HFFc6 (cell line): ENCODE measurements around the gene PHETA1. TPM values are rescaled to one million over a fixed set of nuclear protein-coding genes. Genes with fewer than 3 reads are reported as not detected.
A peak's percentile ranks its signal among the peaks of the same experiment; 100 is the strongest.

Source experiments
- DNase-seq: peaks from one replicate; pipeline ENCODE4 v3.0.0-alpha.2; 2018
- H3K27ac Mint-ChIP-seq: 2 replicates; pipeline ENCODE4 v1.8.0; 2020; ENCODE audit warnings: mild to moderate bottlenecking, mixed read lengths
- H3K27me3 Mint-ChIP-seq: 2 replicates; pipeline ENCODE4 v1.8.0; 2021; ENCODE audit warnings: mild to moderate bottlenecking, moderate library complexity, mixed read lengths; ENCODE audit not compliant: insufficient read depth
- H3K36me3 Mint-ChIP-seq: 2 replicates; pipeline ENCODE4 v1.8.0; 2021; ENCODE audit warnings: low read depth, mixed read lengths
- H3K4me1 Mint-ChIP-seq: 2 replicates; pipeline ENCODE4 v1.8.0; 2020; ENCODE audit warnings: low read depth, mixed read lengths
- H3K4me3 Mint-ChIP-seq: 2 replicates; pipeline ENCODE4 v1.8.0; 2020; ENCODE audit warnings: mild to moderate bottlenecking, moderate library complexity, mixed read lengths
- H3K9me3 Mint-ChIP-seq: 2 replicates; pipeline ENCODE4 v1.8.0; 2020; ENCODE audit warnings: mild to moderate bottlenecking, mixed read lengths
- CTCF ChIP-seq: fragments of 200-600 bp; sonication (generic); IDR thresholded peaks from 2 replicates; pipeline ENCODE4 v1.5.0; 2021; ENCODE audit warnings: antibody characterized with exemption, mild to moderate bottlenecking
- total RNA-seq, 6 experiments: library from RNA; stranded (reverse); fragmentation: NEBNext Ultra II Directional; extraction: Animal tissue kit (Norgen Biotek cat#: 25700); gene quantifications; 2 replicates in 1 of 6; 3 replicates in 5 of 6; pipeline ENCODE4 v1.2.3, GENCODE V29; 2021

Gene PHETA1
- total RNA-seq, 6 experiments from 2014 or later, result 11.5 to 15.0 (median 14.0) TPM

DNA sequence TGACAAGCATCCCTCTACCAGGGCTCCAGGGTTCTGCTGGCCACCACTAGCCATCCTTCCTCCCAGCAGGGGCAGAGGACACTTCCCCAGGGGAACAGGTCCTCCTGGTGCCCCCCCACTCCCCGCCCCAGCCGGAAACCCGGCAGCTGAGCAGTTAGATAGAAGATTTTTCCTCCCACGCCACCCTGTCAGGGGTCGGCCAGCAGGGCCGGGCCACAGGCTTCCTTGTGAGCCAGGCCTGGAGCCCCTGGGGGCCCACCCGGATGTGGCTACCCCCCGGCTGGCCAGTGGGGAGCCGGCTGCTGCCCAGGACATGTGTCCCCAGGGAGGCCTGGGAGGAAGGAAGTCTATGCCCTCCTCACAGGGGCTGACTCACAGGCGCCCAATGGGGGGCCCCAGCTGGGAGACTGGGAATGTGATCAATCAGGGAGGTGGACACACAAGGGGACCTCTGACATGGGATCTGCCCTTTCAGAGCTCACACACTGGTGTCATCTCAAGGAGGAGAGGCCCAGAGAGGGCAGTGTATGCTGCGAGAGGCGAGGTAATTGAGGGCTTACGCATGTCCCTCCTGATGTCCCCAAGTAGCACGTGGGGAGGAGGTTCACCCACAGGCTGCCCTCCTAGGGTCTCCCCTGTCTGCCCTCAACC lies 41.0 kb upstream of the PHETA1 start:
- peaks cover 72% of the 10 kb centered on the region for H3K4me1 Mint-ChIP-seq
- H3K4me3 Mint-ChIP-seq, result peak overlapping the region; percentile 95
- no peaks in the 10 kb centered on the region; the same call in 1 of the 2 replicates for H3K27me3 Mint-ChIP-seq
- no peak for DNase-seq
- H3K27ac Mint-ChIP-seq, result peak overlapping the region; percentile 97
- no peaks in the 10 kb centered on the region for H3K9me3 Mint-ChIP-seq
- H3K36me3 Mint-ChIP-seq, result peaks cover 6% of the 10 kb centered on the region; the same call in 1 of the 2 replicates
- no peak for TF ChIP-seq CTCF

GRCh38 chr12:111409403-111409779 lies 40.5 kb upstream of the PHETA1 start:
- peak; percentile 28 for DNase-seq
- Mint-ChIP-seq H3K27me3 (no peaks in the 10 kb centered on the region; the same call in 1 of the 2 replicates), H3K4me3 (peak overlapping the region; percentile 95), H3K27ac (peak overlapping the region; percentile 97), H3K9me3 (no peaks in the 10 kb centered on the region), H3K4me1 (peaks cover 72% of the 10 kb centered on the region), H3K36me3 (peaks cover 6% of the 10 kb centered on the region; the same call in 1 of the 2 replicates)
- TF ChIP-seq CTCF, result no peak

GRCh38 chr12:111408686-111409402 lies 39.9 kb upstream of the PHETA1 start:
- Mint-ChIP-seq H3K27me3 (no peaks in the 10 kb centered on the region; the same call in 1 of the 2 replicates), H3K36me3 (peaks cover 6% of the 10 kb centered on the region; the same call in 1 of the 2 replicates), H3K27ac (peak overlapping the region; percentile 97), H3K4me1 (peaks cover 67% of the 10 kb centered on the region), H3K9me3 (no peaks in the 10 kb centered on the region), H3K4me3 (peak overlapping the region; percentile 95)
- TF ChIP-seq CTCF, result no peak
- DNase-seq, result no peak

GRCh38 chr12:111408116-111408440 lies 39.2 kb upstream of the PHETA1 start:
- no peak for DNase-seq
- peak overlapping the region; percentile 95 for H3K4me3 Mint-ChIP-seq
- TF ChIP-seq CTCF, result no peak
- no peaks in the 10 kb centered on the region for H3K9me3 Mint-ChIP-seq
- peaks cover 6% of the 10 kb centered on the region; the same call in 1 of the 2 replicates for H3K36me3 Mint-ChIP-seq
- H3K27ac Mint-ChIP-seq, result peak overlapping the region; percentile 97
- peaks cover 64% of the 10 kb centered on the region for H3K4me1 Mint-ChIP-seq
- H3K27me3 Mint-ChIP-seq, result no peaks in the 10 kb centered on the region; the same call in 1 of the 2 replicates

GRCh38 chr12:111407377-111408115 lies 38.7 kb upstream of the PHETA1 start:
- Mint-ChIP-seq H3K4me3 (peak overlapping the region; percentile 95), H3K27me3 (no peaks in the 10 kb centered on the region; the same call in 1 of the 2 replicates), H3K9me3 (no peaks in the 10 kb centered on the region), H3K4me1 (peaks cover 61% of the 10 kb centered on the region), H3K27ac (peak overlapping the region; percentile 97), H3K36me3 (peaks cover 6% of the 10 kb centered on the region; the same call in 1 of the 2 replicates)
- DNase-seq, result no peak
- TF ChIP-seq CTCF, result no peak
